Trophoblast cell (in vitro differentiated cells and primary cell): ENCODE measurements around the gene KCNMB2.
A peak's percentile ranks its signal among the peaks of the same experiment; 100 is the strongest.

Experiments used
- DNase-seq, 2 donors: peaks; one replicate each; pipeline ENCODE4 v3.0.0-alpha.2; 2016
- H2AFZ ChIP-seq: 2 replicates; pipeline ENCODE4 v1.6.1; 2013; ENCODE audit warnings: low read length, moderate library complexity, mild to moderate bottlenecking; ENCODE audit not compliant: insufficient read depth, poor library complexity
- H2AK5ac ChIP-seq: 2 replicates; pipeline ENCODE4 v1.6.1; 2013; ENCODE audit warnings: mild to moderate bottlenecking, low read length
- H2BK120ac ChIP-seq: 2 replicates; pipeline ENCODE4 v1.6.1; 2013; ENCODE audit warnings: low read length, mild to moderate bottlenecking, moderate library complexity; ENCODE audit not compliant: insufficient read depth, poor library complexity
- H2BK12ac ChIP-seq: 2 replicates; pipeline ENCODE4 v1.6.1; 2013; ENCODE audit warnings: mild to moderate bottlenecking, low read length, moderate library complexity
- H2BK5ac ChIP-seq: 2 replicates; pipeline ENCODE4 v1.6.1; 2013; ENCODE audit warnings: low read length, low read depth, moderate library complexity, mild to moderate bottlenecking; ENCODE audit not compliant: poor library complexity
- H3K14ac ChIP-seq: 2 replicates; pipeline ENCODE4 v1.6.1; 2013; ENCODE audit warnings: mild to moderate bottlenecking, low read length
- H3K18ac ChIP-seq: 2 replicates; pipeline ENCODE4 v1.6.1; 2013; ENCODE audit warnings: mild to moderate bottlenecking, low read length
- H3K23ac ChIP-seq: 2 replicates; pipeline ENCODE4 v1.6.1; 2013; ENCODE audit warnings: low read length
- H3K27ac ChIP-seq: 2 replicates; pipeline ENCODE4 v1.5.1; 2013; ENCODE audit warnings: low read depth, mild to moderate bottlenecking, inconsistent platforms, low read length, moderate library complexity
- H3K27me3 ChIP-seq: 2 replicates; pipeline ENCODE4 v1.6.1; 2013; ENCODE audit warnings: inconsistent platforms, mild to moderate bottlenecking, low read length, moderate library complexity; ENCODE audit not compliant: insufficient read depth
- H3K36me3 ChIP-seq, 2 experiments: 1 replicate in 1 of 2; 2 replicates in 1 of 2; pipeline ENCODE4 v1.6.1; 2013; ENCODE audit warnings: low read length in 2 of 2, mild to moderate bottlenecking in 2 of 2, moderate library complexity in 1 of 2; ENCODE audit not compliant: insufficient read depth in 2 of 2, control insufficient read depth in 1 of 2
- H3K4ac ChIP-seq: 2 replicates; pipeline ENCODE4 v1.6.1; 2013; ENCODE audit warnings: low read depth, mild to moderate bottlenecking, low read length, moderate library complexity
- H3K4me1 ChIP-seq, 2 experiments: 1 replicate in 1 of 2; 2 replicates in 1 of 2; pipeline ENCODE4 v1.6.1; 2013; ENCODE audit warnings: low read length in 2 of 2, mild to moderate bottlenecking in 2 of 2, moderate library complexity in 1 of 2; ENCODE audit not compliant: insufficient read depth in 2 of 2, control insufficient read depth in 1 of 2
- H3K4me2 ChIP-seq: 2 replicates; pipeline ENCODE4 v1.6.1; 2013; ENCODE audit warnings: inconsistent platforms, mild to moderate bottlenecking, low read length, moderate library complexity
- H3K4me3 ChIP-seq: 2 replicates; pipeline ENCODE4 v1.5.1; 2013; ENCODE audit warnings: mild to moderate bottlenecking, low read depth, low read length, inconsistent platforms
- H3K79me1 ChIP-seq: one replicate; pipeline ENCODE4 v1.6.1; 2013; ENCODE audit warnings: low read length
- H3K79me2 ChIP-seq: 2 replicates; pipeline ENCODE4 v1.6.1; 2013; ENCODE audit warnings: low read length, mild to moderate bottlenecking; ENCODE audit not compliant: control insufficient read depth, insufficient read depth, poor library complexity
- H3K9ac ChIP-seq: 2 replicates; pipeline ENCODE4 v1.6.1; 2013; ENCODE audit warnings: mild to moderate bottlenecking, low read length
- H3K9me3 ChIP-seq: 2 replicates; pipeline ENCODE4 v1.6.1; 2013; ENCODE audit warnings: low read depth, mild to moderate bottlenecking, control low read depth, inconsistent platforms, low read length; ENCODE audit not compliant: insufficient read depth
- H4K12ac ChIP-seq: 2 replicates; pipeline ENCODE4 v1.6.1; 2013; ENCODE audit warnings: low read depth, mild to moderate bottlenecking, low read length, moderate library complexity
- H4K8ac ChIP-seq: 2 replicates; pipeline ENCODE4 v1.6.1; 2013; ENCODE audit warnings: low read depth, mild to moderate bottlenecking, low read length, moderate library complexity
- H4K91ac ChIP-seq: one replicate; pipeline ENCODE4 v1.6.1; 2013; ENCODE audit warnings: low read depth, mild to moderate bottlenecking, low read length, moderate library complexity
- WGBS: extraction: QIAGEN DNeasy Blood & Tissue Kit; methylation state at CpG from one replicate; pipeline ENCODE4 v1.1.7; 2013; ENCODE audit warnings: missing lambda C conversion rate; ENCODE audit not compliant: insufficient read length, insufficient coverage; ENCODE audit errors: extremely low coverage; 5-methylcytosine and 5-hydroxymethylcytosine counted together

Gene KCNMB2

GRCh38 chr3:178804606-178805005, 268.4 kb downstream of the KCNMB2 start:
- DNase-seq: no peak
- Histone ChIP-seq H3K4me3 (no peak overlapping the region), H2BK120ac (no peak overlapping the region), H4K12ac (no peak overlapping the region), H3K9me3 (no peaks in the 10 kb centered on the region), H2BK12ac (no peak overlapping the region), H3K79me1 (no peaks in the 10 kb centered on the region), H2BK5ac (no peak overlapping the region), H3K36me3 (no peaks in the 10 kb centered on the region), H3K9ac (no peak overlapping the region), H3K23ac (no peak overlapping the region), H3K4me1 (peaks cover 3 to 4% of the 10 kb centered on the region in 2 experiments), H2AK5ac (no peak overlapping the region), H4K8ac (no peak overlapping the region), H3K4ac (no peak overlapping the region), H3K4me2 (no peak overlapping the region), H2AFZ (no peak overlapping the region), H3K27me3 (no peaks in the 10 kb centered on the region), H3K18ac (no peak overlapping the region), H3K79me2 (no peaks in the 10 kb centered on the region), H3K27ac (no peak overlapping the region), H4K91ac (no peak overlapping the region), H3K14ac (no peak overlapping the region)

GRCh38 chr3:178805741-178806140, 269.5 kb downstream of the KCNMB2 start:
- no CpG with 5 or more reads among the region's 7 CpGs for WGBS
- H4K12ac ChIP-seq: no peak overlapping the region
- no peak overlapping the region for H2BK120ac ChIP-seq
- no peak overlapping the region for H2AFZ ChIP-seq
- no peak overlapping the region for H2BK12ac ChIP-seq
- H3K27ac ChIP-seq: no peak overlapping the region
- no peak overlapping the region for H3K4me2 ChIP-seq
- H2AK5ac ChIP-seq: no peak overlapping the region
- H3K27me3 ChIP-seq: no peaks in the 10 kb centered on the region
- no peak overlapping the region for H3K9ac ChIP-seq
- DNase-seq: no peak
- no peak overlapping the region for H3K4ac ChIP-seq
- H4K8ac ChIP-seq: no peak overlapping the region
- H3K4me3 ChIP-seq: no peak overlapping the region
- H3K4me1 ChIP-seq: peaks cover 4 to 5% of the 10 kb centered on the region in 2 experiments
- H3K36me3 ChIP-seq: no peaks in the 10 kb centered on the region
- H3K79me1 ChIP-seq: no peaks in the 10 kb centered on the region
- H3K23ac ChIP-seq: peak overlapping the region; percentile 57
- H2BK5ac ChIP-seq: no peak overlapping the region
- no peaks in the 10 kb centered on the region for H3K79me2 ChIP-seq
- no peak overlapping the region for H3K18ac ChIP-seq
- no peak overlapping the region for H4K91ac ChIP-seq
- no peak overlapping the region for H3K14ac ChIP-seq
- no peaks in the 10 kb centered on the region for H3K9me3 ChIP-seq

GRCh38 chr3:178806651-178807050, 270.4 kb downstream of the KCNMB2 start:
- no peak overlapping the region for H3K4ac ChIP-seq
- H2BK120ac ChIP-seq: no peak overlapping the region
- H3K27ac ChIP-seq: no peak overlapping the region
- H3K23ac ChIP-seq: no peak overlapping the region
- H3K9me3 ChIP-seq: no peaks in the 10 kb centered on the region
- no peaks in the 10 kb centered on the region for H3K79me1 ChIP-seq
- H3K18ac ChIP-seq: no peak overlapping the region
- no peak overlapping the region for H4K12ac ChIP-seq
- H2BK12ac ChIP-seq: no peak overlapping the region
- H3K4me1 ChIP-seq: peaks cover 4 to 5% of the 10 kb centered on the region in 2 experiments
- H3K27me3 ChIP-seq: no peaks in the 10 kb centered on the region
- no peak overlapping the region for H3K9ac ChIP-seq
- H3K4me2 ChIP-seq: no peak overlapping the region
- no peaks in the 10 kb centered on the region for H3K79me2 ChIP-seq
- H4K8ac ChIP-seq: no peak overlapping the region
- no peak for DNase-seq
- no peak overlapping the region for H2BK5ac ChIP-seq
- no peak overlapping the region for H4K91ac ChIP-seq
- H3K14ac ChIP-seq: no peak overlapping the region
- no peak overlapping the region for H3K4me3 ChIP-seq
- H2AFZ ChIP-seq: no peak overlapping the region
- H3K36me3 ChIP-seq: no peaks in the 10 kb centered on the region
- H2AK5ac ChIP-seq: no peak overlapping the region
- WGBS: no CpG with 5 or more reads among the region's 1 CpG

DNA sequence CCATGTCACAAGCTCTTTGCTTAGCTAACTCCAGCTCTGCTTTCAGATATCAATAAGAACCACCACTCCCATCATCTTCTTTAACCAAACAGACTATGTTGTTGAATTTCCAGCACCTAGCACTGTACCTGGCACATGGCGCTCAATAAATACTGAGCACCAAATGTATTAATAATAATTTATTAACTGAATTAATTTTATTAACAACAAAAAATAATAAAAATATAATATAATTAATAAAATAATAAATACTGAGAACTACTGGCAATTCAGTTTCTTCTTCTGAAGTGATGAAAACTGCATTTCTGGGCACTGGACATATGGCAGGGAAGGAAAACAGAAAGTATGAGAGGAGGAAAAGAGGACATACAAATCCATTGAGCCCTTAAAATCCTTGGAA, 271.5 kb downstream of the KCNMB2 start:
- no CpG with 5 or more reads among the region's 1 CpG for WGBS
- Histone ChIP-seq H3K4me3 (no peak overlapping the region), H3K4ac (no peak overlapping the region)

More for the DNA sequence above, 271.5 kb downstream of the KCNMB2 start:
- Histone ChIP-seq H3K4me2 (no peak overlapping the region), H2AK5ac (no peak overlapping the region), H3K79me1 (no peaks in the 10 kb centered on the region), H3K9me3 (no peaks in the 10 kb centered on the region), H3K14ac (no peak overlapping the region), H2BK5ac (no peak overlapping the region), H4K8ac (no peak overlapping the region), H3K27me3 (no peaks in the 10 kb centered on the region), H3K4me1 (peaks cover 4 to 5% of the 10 kb centered on the region in 2 experiments), H2BK12ac (no peak overlapping the region), H2BK120ac (no peak overlapping the region), H3K23ac (no peak overlapping the region), H3K18ac (no peak overlapping the region), H3K36me3 (no peaks in the 10 kb centered on the region), H4K12ac (no peak overlapping the region), H4K91ac (no peak overlapping the region), H3K27ac (no peak overlapping the region), H3K9ac (no peak overlapping the region), H2AFZ (no peak overlapping the region), H3K79me2 (no peaks in the 10 kb centered on the region)
- DNase-seq: no peak
